Neutrophil (primary cell): ENCODE measurements around the gene ZDHHC14.

Source experiments
- H3K27ac ChIP-seq: fragments of 200-600 bp; sonication (generic); 2 replicates; pipeline ENCODE4 v1.5.1; 2016; ENCODE audit warnings: mild to moderate bottlenecking, moderate library complexity
- H3K27me3 ChIP-seq: fragments of 200-600 bp; sonication (generic); 2 replicates; pipeline ENCODE4 v1.6.0; 2016; ENCODE audit warnings: mild to moderate bottlenecking
- H3K36me3 ChIP-seq: fragments of 200-600 bp; sonication (generic); 2 replicates; pipeline ENCODE4 v1.5.1; 2017
- H3K4me1 ChIP-seq, 2 experiments: fragments of 200-600 bp in 1 of 2; sonication (generic) in 1 of 2; 1 replicate in 1 of 2; 2 replicates in 1 of 2; pipeline versions ENCODE4 v1.5.1 to v1.6.1; 2013 to 2016; ENCODE audit warnings: low read depth in 1 of 2, low read length in 1 of 2, mild to moderate bottlenecking in 1 of 2, moderate library complexity in 1 of 2; ENCODE audit not compliant: control insufficient read depth in 1 of 2, insufficient read depth in 1 of 2
- H3K4me3 ChIP-seq, 2 experiments: fragments of 200-600 bp in 1 of 2; sonication (generic) in 1 of 2; 1 replicate in 1 of 2; 2 replicates in 1 of 2; pipeline ENCODE4 v1.5.1; 2013 to 2016; ENCODE audit warnings: low read depth in 1 of 2, low read length in 1 of 2, mild to moderate bottlenecking in 1 of 2, moderate library complexity in 1 of 2
- H3K9me3 ChIP-seq: fragments of 200-600 bp; sonication (generic); 2 replicates; pipeline ENCODE4 v1.5.1; 2016
- TF ChIP-seq, protein P1 (sequence below): fragments of 200-600 bp; sonication (generic); IDR thresholded peaks from 2 replicates; pipeline ENCODE4 v1.5.1; 2016; ENCODE audit warnings: antibody characterized with exemption

ZDHHC14 gene

GRCh38 chr6:157497579-157497978 is 116.6 kb downstream of the ZDHHC14 start:
- H3K9me3 ChIP-seq = no peaks in the 10 kb centered on the region
- no peaks in the 10 kb centered on the region for H3K36me3 ChIP-seq
- TF ChIP-seq, protein P1, sequence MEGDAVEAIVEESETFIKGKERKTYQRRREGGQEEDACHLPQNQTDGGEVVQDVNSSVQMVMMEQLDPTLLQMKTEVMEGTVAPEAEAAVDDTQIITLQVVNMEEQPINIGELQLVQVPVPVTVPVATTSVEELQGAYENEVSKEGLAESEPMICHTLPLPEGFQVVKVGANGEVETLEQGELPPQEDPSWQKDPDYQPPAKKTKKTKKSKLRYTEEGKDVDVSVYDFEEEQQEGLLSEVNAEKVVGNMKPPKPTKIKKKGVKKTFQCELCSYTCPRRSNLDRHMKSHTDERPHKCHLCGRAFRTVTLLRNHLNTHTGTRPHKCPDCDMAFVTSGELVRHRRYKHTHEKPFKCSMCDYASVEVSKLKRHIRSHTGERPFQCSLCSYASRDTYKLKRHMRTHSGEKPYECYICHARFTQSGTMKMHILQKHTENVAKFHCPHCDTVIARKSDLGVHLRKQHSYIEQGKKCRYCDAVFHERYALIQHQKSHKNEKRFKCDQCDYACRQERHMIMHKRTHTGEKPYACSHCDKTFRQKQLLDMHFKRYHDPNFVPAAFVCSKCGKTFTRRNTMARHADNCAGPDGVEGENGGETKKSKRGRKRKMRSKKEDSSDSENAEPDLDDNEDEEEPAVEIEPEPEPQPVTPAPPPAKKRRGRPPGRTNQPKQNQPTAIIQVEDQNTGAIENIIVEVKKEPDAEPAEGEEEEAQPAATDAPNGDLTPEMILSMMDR = no peak
- H3K4me3 ChIP-seq = no peak overlapping the region
- H3K27ac ChIP-seq = no peak overlapping the region
- H3K4me1 ChIP-seq = no peaks in the 10 kb centered on the region
- H3K27me3 ChIP-seq = no peaks in the 10 kb centered on the region

DNA sequence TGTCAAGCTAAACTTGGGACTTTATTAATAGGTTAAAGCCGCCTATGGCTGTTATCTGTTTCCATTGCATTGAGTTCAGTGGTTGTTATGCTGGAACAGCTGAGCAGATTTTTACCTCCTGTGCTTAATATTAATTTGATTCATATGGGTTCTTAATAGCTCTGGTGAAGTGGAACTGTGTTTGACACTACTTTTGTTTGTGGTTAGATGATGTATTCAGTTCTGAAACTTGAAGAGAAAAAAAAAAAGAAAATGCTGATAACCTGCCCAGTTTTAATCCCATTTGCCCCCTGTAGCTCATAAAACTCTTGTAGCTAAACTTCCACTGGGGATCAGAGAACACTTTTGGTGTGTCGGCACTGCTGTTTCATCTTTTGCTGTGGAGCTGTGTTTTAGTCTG is 117.8 kb downstream of the ZDHHC14 start:
- no peaks in the 10 kb centered on the region for H3K27me3 ChIP-seq
- TF ChIP-seq, protein P1 = no peak
- H3K4me3 ChIP-seq = no peak overlapping the region
- H3K27ac ChIP-seq = no peak overlapping the region
- no peaks in the 10 kb centered on the region for H3K36me3 ChIP-seq
- H3K9me3 ChIP-seq = no peaks in the 10 kb centered on the region
- H3K4me1 ChIP-seq = no peaks in the 10 kb centered on the region

DNA sequence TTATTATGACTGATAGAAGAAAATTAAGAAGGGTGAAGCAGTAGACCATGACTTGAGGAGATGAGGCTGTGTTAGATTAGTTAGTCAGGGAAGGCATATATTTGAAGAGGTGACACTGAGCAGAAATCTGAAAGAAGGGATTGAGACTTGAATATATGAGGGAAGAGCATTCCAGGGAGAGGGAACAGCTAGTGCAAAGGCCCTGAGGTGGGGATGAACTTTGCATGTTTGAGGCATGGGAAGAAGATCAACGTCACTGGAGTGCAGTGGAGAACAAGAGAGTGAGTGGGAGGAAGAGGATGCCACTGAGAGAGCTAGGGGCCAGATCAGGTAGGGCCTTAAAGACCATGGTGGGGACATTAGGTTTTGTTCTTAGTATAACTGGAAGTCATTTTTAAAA is 119.0 kb downstream of the ZDHHC14 start:
- H3K4me1 ChIP-seq = no peaks in the 10 kb centered on the region
- H3K9me3 ChIP-seq = no peaks in the 10 kb centered on the region
- TF ChIP-seq, protein P1 = no peak
- no peak overlapping the region for H3K27ac ChIP-seq
- no peaks in the 10 kb centered on the region for H3K27me3 ChIP-seq
- H3K36me3 ChIP-seq = no peaks in the 10 kb centered on the region
- no peak overlapping the region for H3K4me3 ChIP-seq

DNA sequence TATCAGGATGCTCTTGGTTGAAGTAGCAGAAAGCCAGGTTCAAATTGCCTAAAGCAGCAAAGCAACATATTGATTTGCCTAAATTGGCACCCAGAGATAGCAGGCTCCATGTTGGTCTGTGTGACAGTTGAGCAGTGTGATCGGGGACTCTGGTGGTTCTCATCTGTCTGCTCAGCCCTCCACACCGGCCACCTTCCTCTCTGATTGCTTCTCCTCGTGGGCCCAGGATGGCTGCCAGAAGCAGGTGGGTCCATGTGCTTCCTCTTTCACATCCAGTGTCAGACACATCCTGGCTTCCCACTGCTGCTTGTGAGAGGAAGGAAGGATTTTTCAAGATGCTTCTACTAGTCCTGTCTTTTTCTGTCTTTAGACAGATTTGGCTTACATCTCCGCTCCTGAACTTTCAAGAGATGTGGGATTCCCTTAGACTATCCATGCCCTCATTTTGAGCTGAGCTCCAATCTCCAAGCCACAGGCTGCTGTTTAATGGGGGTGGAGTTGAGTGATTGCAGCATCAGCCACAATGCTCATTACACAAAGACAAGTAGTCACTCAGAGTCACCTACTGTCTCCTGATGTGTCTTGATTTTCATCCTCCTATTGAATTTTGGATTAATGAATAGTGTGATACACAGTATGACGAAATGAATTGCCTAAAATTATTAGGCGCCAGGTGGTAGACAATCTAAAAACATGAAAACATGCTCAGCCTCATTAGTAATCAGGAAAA is 122.2 kb downstream of the ZDHHC14 start:
- H3K4me1 ChIP-seq = no peaks in the 10 kb centered on the region
- no peaks in the 10 kb centered on the region for H3K36me3 ChIP-seq
- no peak overlapping the region for H3K4me3 ChIP-seq
- TF ChIP-seq, protein P1 = no peak
- no peaks in the 10 kb centered on the region for H3K9me3 ChIP-seq
- no peaks in the 10 kb centered on the region for H3K27me3 ChIP-seq
- no peak overlapping the region for H3K27ac ChIP-seq

DNA sequence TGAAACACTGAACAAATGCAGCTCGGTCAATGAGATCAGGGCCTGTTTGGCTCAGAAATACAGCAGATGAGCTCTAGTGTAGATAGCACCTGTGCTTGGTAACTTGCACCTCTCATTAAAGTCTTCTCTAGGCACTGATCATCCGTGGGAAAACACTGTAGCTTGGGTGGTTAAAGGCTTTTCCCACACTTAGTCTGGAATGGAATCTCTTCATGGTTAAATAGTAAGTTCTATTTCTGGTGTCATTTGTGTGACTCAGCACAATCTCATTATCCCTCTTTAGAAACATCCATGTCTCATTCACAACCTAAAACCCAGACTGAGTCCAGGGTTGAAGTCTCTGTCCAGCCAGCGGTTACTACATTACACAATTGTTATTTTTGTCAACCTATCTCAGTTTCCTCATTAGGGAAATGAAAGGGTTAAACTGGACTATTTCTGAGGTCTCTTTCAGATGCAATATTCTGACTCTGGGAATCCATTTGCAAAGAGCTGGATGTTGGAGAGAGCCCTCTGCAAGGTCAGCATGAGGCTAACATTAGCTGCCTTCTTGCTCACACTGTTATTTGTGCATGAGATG is 125.0 kb downstream of the ZDHHC14 start:
- H3K27ac ChIP-seq = no peak overlapping the region
- TF ChIP-seq, protein P1 = no peak
- H3K9me3 ChIP-seq = no peaks in the 10 kb centered on the region

More for the DNA sequence above, 125.0 kb downstream of the ZDHHC14 start:
- H3K36me3 ChIP-seq = no peaks in the 10 kb centered on the region
- no peak overlapping the region for H3K4me3 ChIP-seq
- peaks cover 9% of the 10 kb centered on the region for H3K27me3 ChIP-seq
- H3K4me1 ChIP-seq = peaks cover 6 to 8% of the 10 kb centered on the region in 2 experiments
